Loucy (cell line): Measurements from ENCODE around the gene TFAM.

ENCODE experiments used
- EZH2phosphoT487 ChIP-seq: fragments of 200-600 bp; IDR thresholded peaks from 2 replicates; pipeline ENCODE4 v1.6.1; 2018; ENCODE audit warnings: antibody characterized with exemption, mild to moderate bottlenecking, moderate library complexity, borderline replicate concordance
- TF ChIP-seq, protein P1 (sequence below): fragments of 200-600 bp; sonication (generic); conservative IDR thresholded peaks from 2 replicates; pipeline ENCODE4 v1.5.1; 2014; ENCODE audit warnings: mild to moderate bottlenecking, antibody characterized with exemption, low read length

DNA sequence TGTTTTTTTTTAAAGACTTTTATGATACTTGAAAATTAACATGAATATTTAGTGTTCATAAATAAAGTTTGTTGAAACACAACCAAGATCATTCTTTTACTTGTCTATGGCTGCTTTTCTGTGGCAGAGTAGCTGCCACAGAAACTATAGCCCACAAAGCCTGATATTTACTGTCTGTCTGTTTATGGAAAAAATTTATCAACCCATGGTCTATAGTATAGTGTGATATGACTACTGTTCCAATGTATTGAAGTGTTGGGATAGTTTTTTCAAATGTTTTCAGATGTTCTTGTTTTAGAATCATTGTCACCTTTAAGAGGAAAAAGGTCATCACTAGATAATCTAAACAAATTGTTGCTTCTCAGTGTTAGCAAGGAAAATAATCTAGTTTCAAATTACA lies 10.8 kb downstream of the TFAM start:
- TF ChIP-seq, protein P1, sequence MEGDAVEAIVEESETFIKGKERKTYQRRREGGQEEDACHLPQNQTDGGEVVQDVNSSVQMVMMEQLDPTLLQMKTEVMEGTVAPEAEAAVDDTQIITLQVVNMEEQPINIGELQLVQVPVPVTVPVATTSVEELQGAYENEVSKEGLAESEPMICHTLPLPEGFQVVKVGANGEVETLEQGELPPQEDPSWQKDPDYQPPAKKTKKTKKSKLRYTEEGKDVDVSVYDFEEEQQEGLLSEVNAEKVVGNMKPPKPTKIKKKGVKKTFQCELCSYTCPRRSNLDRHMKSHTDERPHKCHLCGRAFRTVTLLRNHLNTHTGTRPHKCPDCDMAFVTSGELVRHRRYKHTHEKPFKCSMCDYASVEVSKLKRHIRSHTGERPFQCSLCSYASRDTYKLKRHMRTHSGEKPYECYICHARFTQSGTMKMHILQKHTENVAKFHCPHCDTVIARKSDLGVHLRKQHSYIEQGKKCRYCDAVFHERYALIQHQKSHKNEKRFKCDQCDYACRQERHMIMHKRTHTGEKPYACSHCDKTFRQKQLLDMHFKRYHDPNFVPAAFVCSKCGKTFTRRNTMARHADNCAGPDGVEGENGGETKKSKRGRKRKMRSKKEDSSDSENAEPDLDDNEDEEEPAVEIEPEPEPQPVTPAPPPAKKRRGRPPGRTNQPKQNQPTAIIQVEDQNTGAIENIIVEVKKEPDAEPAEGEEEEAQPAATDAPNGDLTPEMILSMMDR, result no peak
- no peak for TF ChIP-seq EZH2phosphoT487
